Coronary artery (tissue), 2 donors: ENCODE data around the gene SLAMF7.
A peak's percentile ranks its signal among the peaks of the same experiment; 100 is the strongest.

Experiments
- DNase-seq: peaks from one replicate; pipeline ENCODE4 v3.0.0-alpha.2; 2017; ENCODE audit warnings: low spot score
- H3K27ac ChIP-seq, 2 donors: fragments of 200-600 bp; sonication (generic); one replicate each; pipeline ENCODE4 v1.5.1; 2016 to 2019
- H3K4me3 ChIP-seq: fragments of 200-600 bp; sonication (generic); 2 replicates; pipeline ENCODE4 v1.5.1; 2016; ENCODE audit warnings: mild to moderate bottlenecking, moderate library complexity
- TF ChIP-seq, protein P1 (sequence below): fragments of 200-600 bp; sonication (generic); IDR thresholded peaks from one replicate; pipeline ENCODE4 v1.5.1; 2019; ENCODE audit warnings: antibody characterized with exemption

The SLAMF7 gene

GRCh38 chr1:160720356-160721085 is 18.5 kb upstream of the SLAMF7 start:
- Histone ChIP-seq H3K27ac (peak overlapping the region in 1 of 2 donors; percentile 17), H3K4me3 (no peak overlapping the region)
- TF ChIP-seq, protein P1, sequence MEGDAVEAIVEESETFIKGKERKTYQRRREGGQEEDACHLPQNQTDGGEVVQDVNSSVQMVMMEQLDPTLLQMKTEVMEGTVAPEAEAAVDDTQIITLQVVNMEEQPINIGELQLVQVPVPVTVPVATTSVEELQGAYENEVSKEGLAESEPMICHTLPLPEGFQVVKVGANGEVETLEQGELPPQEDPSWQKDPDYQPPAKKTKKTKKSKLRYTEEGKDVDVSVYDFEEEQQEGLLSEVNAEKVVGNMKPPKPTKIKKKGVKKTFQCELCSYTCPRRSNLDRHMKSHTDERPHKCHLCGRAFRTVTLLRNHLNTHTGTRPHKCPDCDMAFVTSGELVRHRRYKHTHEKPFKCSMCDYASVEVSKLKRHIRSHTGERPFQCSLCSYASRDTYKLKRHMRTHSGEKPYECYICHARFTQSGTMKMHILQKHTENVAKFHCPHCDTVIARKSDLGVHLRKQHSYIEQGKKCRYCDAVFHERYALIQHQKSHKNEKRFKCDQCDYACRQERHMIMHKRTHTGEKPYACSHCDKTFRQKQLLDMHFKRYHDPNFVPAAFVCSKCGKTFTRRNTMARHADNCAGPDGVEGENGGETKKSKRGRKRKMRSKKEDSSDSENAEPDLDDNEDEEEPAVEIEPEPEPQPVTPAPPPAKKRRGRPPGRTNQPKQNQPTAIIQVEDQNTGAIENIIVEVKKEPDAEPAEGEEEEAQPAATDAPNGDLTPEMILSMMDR: no peak
- no peak for DNase-seq

GRCh38 chr1:160721473-160721872 is 17.6 kb upstream of the SLAMF7 start:
- DNase-seq: no peak
- Histone ChIP-seq H3K4me3 (no peak overlapping the region), H3K27ac (no peak overlapping the region)
- TF ChIP-seq, protein P1: no peak

DNA sequence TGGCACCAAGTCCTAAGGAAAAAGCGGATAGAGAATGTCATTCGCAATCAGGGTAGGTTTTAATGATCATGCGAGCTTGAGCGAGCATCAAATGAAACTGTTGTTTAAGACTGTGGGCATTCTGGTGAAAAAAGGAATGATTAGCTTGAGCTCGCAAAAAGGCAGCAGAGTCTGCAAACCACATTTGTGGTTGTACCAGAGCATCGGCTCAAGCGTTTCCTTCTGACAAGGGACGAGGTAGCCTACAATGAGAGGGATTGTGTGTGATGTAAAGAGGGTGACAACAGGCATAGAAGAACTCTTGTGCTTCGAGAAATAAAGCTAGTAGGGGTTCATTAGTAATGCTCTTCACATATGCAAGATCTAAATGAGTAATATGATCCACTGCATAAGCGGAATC is 16.3 kb upstream of the SLAMF7 start:
- no peak overlapping the region for H3K4me3 ChIP-seq
- no peak for DNase-seq
- TF ChIP-seq, protein P1: no peak

GRCh38 chr1:160723332-160723731 is 15.7 kb upstream of the SLAMF7 start:
- H3K4me3 ChIP-seq: no peak overlapping the region
- no peak for DNase-seq
- TF ChIP-seq, protein P1: no peak
- H3K27ac ChIP-seq: no peak overlapping the region

More for the DNA sequence above, 16.3 kb upstream of the SLAMF7 start:
- no peak overlapping the region for H3K27ac ChIP-seq

DNA sequence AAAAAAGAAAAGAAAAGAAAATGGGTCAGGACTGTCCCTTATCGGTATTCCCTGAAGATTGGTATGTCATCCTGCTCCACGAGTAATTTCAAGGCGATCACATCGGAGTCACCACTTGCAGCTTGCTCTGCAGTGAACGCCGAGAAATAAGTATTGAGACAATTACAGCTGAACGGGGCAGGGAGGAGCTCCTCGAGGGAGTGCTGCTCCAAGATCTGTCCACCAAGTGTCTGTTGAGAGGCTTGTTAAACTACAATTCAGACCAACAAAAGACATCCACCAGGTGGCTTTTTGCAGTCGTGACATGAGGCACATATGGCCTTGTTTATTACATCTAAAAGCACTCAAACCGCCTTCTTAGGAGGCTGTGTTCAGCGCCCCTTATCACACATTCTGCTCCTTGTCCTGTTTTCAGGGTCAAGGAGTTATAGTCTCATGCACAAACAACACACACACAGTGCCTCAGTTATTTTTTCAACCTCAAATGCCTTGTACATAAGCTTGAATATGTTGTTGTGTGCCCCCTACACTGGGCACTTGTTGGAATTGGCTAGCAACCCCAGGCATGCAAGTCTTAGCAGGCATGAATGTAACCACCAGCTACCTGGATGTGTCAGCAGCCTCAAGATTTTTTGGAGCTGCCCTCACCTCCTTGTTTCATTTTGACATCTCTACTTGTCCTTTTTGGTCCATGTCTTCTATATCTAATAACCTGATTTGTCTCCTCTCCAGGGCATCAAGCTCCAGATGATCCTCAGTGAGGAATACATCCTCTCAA is 14.4 kb upstream of the SLAMF7 start:
- no peak for DNase-seq
- Histone ChIP-seq H3K4me3 (no peak overlapping the region), H3K27ac (no peak overlapping the region)
- TF ChIP-seq, protein P1: no peak

GRCh38 chr1:160726114-160726497 is 12.9 kb upstream of the SLAMF7 start:
- TF ChIP-seq, protein P1: no peak
- Histone ChIP-seq H3K4me3 (no peak overlapping the region), H3K27ac (no peak overlapping the region)
- no peak for DNase-seq
